Fibroblast of skin of back (primary cell): ENCODE results near the gene CSRP2.

Source experiments
- DNase-seq: peaks from one replicate; pipeline ENCODE4 v3.0.0-alpha.2; 2013

The CSRP2 gene

GRCh38 chr12:76863005-76863670 is 15.7 kb downstream of the CSRP2 start:
- peak; percentile 96 for DNase-seq

GRCh38 chr12:76860256-76860655 is 18.6 kb downstream of the CSRP2 start:
- DNase-seq = no peak

GRCh38 chr12:76859611-76860010 is 19.2 kb downstream of the CSRP2 start:
- no peak for DNase-seq

GRCh38 chr12:76856018-76856644 is 22.7 kb downstream of the CSRP2 start:
- DNase-seq = no peak

- no peak for DNase-seq
Observed at GRCh38 chr12:76855271-76855670, 23.5 kb downstream of the CSRP2 start.

- peak; percentile 39 for DNase-seq
Observed at GRCh38 chr12:76852106-76852505, 26.7 kb downstream of the CSRP2 start.

- DNase-seq = no peak
Observed at GRCh38 chr12:76848132-76848531, 30.7 kb downstream of the CSRP2 start.

GRCh38 chr12:76847260-76847659 is 31.6 kb downstream of the CSRP2 start:
- DNase-seq = no peak

- no peak for DNase-seq
Observed at GRCh38 chr12:76836633-76837032, 42.2 kb downstream of the CSRP2 start.

GRCh38 chr12:76830436-76830835 is 48.4 kb downstream of the CSRP2 start:
- DNase-seq = peak; percentile 7

GRCh38 chr12:76820888-76821482 is 57.8 kb downstream of the CSRP2 start:
- peak; percentile 49 for DNase-seq

- no peak for DNase-seq
Observed at GRCh38 chr12:76813972-76814371, 64.8 kb downstream of the CSRP2 start.

GRCh38 chr12:76813265-76813664 is 65.6 kb downstream of the CSRP2 start:
- peak; percentile 37 for DNase-seq

- DNase-seq = no peak
Observed at GRCh38 chr12:76811976-76812375, 66.8 kb downstream of the CSRP2 start.

- no peak for DNase-seq
Observed at GRCh38 chr12:76810671-76811419, 68.0 kb downstream of the CSRP2 start.
